Activated naive CD8-positive, alpha-beta T cell treated with anti-CD3 and anti-CD28 coated beads for 36 hours (primary cell): ENCODE results near the gene SCARB1. TPM values are rescaled to one million over a fixed set of nuclear protein-coding genes. Genes with fewer than 3 reads are reported as not detected.
A peak's percentile ranks its signal among the peaks of the same experiment; 100 is the strongest.
"Not testable (repeated sequence)": the region's sequence is repeated elsewhere in the genome, so short reads cannot be mapped to it uniquely, and the experiment has no call there.

Experiments
- DNase-seq: peaks from one replicate; pipeline ENCODE4 v3.0.0; 2021
- H3K27ac Mint-ChIP-seq: one replicate; pipeline ENCODE4 v1.8.0; 2022; ENCODE audit warnings: mild to moderate bottlenecking, moderate library complexity, mixed read lengths
- H3K27me3 Mint-ChIP-seq: one replicate; pipeline ENCODE4 v1.8.0; 2022; ENCODE audit warnings: mild to moderate bottlenecking, mixed read lengths
- H3K36me3 Mint-ChIP-seq: one replicate; pipeline ENCODE4 v1.8.0; 2021; ENCODE audit warnings: mild to moderate bottlenecking, mixed read lengths
- H3K4me1 Mint-ChIP-seq: one replicate; pipeline ENCODE4 v1.8.0; 2021; ENCODE audit warnings: mixed read lengths
- H3K4me3 Mint-ChIP-seq: one replicate; pipeline ENCODE4 v1.8.0; 2022; ENCODE audit warnings: mild to moderate bottlenecking, moderate library complexity, mixed read lengths
- H3K9me3 Mint-ChIP-seq: one replicate; pipeline ENCODE4 v1.8.0; 2022; ENCODE audit warnings: mixed read lengths
- total RNA-seq, 2 experiments: library from RNA; stranded (reverse); gene quantifications; one replicate each; pipeline ENCODE4 v1.2.3, GENCODE V29; 2021

The SCARB1 gene, protein sequence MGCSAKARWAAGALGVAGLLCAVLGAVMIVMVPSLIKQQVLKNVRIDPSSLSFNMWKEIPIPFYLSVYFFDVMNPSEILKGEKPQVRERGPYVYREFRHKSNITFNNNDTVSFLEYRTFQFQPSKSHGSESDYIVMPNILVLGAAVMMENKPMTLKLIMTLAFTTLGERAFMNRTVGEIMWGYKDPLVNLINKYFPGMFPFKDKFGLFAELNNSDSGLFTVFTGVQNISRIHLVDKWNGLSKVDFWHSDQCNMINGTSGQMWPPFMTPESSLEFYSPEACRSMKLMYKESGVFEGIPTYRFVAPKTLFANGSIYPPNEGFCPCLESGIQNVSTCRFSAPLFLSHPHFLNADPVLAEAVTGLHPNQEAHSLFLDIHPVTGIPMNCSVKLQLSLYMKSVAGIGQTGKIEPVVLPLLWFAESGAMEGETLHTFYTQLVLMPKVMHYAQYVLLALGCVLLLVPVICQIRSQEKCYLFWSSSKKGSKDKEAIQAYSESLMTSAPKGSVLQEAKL
- total RNA-seq: 10 to 100 TPM; 40.3 to 43.8 TPM

DNA sequence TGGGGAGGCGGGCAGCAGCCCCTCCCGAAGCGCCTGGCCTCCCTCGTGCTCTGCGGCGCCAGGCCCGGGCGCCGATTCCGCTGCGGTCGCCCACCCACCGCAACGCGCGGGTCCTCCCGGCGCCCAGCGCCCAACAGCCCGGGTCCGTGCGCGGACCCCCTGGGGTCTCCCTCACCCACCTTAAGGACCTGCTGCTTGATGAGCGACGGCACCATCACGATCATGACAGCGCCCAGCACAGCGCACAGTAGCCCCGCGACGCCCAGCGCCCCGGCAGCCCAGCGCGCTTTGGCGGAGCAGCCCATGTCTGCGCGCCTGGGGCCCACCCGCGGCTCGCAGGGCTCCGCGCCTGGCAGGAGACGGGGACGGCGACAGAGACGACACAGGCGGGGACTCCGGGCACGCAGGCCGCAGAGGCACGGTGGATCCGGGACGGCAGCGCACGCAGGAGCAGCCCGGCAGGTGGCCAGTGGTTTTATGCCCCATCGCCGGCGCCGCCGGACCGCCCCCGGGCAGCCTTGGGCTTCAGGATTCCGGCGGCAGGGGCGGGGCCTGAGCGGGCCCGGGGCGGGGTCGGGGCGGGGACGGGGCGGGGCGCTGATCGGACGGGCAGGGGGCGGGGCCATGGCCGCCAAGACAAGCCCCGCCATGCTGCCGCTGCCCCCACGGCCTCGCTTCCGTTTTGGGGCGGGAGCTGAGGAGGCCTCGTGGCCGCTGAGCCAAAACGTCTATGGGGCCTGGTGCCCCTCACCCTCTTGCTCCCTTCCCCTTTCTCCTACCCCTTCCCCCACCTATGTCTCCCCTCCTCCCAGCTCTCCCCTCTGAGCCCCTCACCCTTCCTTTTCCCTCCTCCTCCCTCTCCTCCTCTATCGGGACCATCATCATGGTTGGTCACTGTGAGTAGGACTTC lies at the start of gene SCARB1:
Gene SCARB1, minus strand, starts transcription at position 449 of the 910 bp plus-strand sequence. Its CDS starts 144 bp downstream, at position 305.
- Mint-ChIP-seq H3K4me3 (peak within 1 kb of the TSS; percentile 90), H3K27me3 (peaks cover 5% of the 10 kb centered on the region), H3K27ac (peak within 1 kb of the TSS; percentile 94), H3K36me3 (peaks cover 20% of the 10 kb centered on the region), H3K9me3 (no peaks in the 10 kb centered on the region), H3K4me1 (peaks cover 25% of the 10 kb centered on the region)
- DNase-seq: peak; percentile 86

DNA sequence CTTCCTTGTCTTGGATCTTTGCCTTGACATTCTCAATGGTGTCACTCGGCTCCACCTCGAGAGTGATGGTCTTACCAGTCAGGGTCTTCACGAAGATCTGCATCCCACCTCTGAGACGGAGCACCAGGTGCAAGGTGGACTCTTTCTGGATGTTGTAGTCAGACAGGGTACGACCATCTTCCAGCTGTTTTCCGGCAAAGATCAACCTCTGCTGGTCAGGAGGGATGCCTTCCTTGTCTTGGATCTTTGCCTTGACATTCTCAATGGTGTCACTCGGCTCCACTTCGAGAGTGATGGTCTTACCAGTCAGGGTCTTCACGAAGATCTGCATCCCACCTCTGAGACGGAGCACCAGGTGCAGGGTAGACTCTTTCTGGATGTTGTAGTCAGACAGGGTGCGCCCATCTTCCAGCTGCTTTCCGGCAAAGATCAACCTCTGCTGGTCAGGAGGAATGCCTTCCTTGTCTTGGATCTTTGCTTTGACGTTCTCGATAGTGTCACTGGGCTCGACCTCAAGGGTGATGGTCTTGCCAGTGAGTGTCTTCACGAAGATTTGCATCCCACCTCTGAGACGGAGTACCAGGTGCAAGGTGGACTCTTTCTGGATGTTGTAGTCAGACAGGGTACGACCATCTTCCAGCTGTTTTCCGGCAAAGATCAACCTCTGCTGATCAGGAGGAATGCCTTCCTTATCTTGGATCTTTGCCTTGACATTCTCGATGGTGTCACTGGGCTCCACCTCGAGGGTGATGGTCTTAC lies 49.0 kb upstream of the SCARB1 start:
- peaks cover 10% of the 10 kb centered on the region for H3K27me3 Mint-ChIP-seq
- not testable (repeated sequence) for DNase-seq, H3K9me3 Mint-ChIP-seq
- peak overlapping the region; percentile 100 for H3K27ac Mint-ChIP-seq
- H3K4me1 Mint-ChIP-seq: peaks cover 55% of the 10 kb centered on the region
- H3K36me3 Mint-ChIP-seq: peaks cover 39% of the 10 kb centered on the region
- H3K4me3 Mint-ChIP-seq: peak overlapping the region; percentile 100

DNA sequence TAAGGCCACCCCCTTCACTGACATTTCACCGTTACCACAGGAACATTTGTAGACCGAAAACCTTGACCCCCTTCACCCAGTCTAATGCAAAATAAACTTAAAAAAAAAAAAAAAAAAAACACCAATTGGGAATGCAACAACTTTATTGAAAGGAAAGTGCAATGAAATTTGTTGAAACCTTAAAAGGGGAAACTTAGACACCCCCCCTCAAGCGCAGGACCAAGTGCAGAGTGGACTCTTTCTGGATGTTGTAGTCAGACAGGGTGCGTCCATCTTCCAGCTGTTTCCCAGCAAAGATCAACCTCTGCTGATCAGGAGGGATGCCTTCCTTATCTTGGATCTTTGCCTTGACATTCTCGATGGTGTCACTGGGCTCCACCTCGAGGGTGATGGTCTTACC lies 47.9 kb upstream of the SCARB1 start:
- Mint-ChIP-seq H3K4me1 (peaks cover 49% of the 10 kb centered on the region), H3K4me3 (peak overlapping the region; percentile 68)

DNA sequence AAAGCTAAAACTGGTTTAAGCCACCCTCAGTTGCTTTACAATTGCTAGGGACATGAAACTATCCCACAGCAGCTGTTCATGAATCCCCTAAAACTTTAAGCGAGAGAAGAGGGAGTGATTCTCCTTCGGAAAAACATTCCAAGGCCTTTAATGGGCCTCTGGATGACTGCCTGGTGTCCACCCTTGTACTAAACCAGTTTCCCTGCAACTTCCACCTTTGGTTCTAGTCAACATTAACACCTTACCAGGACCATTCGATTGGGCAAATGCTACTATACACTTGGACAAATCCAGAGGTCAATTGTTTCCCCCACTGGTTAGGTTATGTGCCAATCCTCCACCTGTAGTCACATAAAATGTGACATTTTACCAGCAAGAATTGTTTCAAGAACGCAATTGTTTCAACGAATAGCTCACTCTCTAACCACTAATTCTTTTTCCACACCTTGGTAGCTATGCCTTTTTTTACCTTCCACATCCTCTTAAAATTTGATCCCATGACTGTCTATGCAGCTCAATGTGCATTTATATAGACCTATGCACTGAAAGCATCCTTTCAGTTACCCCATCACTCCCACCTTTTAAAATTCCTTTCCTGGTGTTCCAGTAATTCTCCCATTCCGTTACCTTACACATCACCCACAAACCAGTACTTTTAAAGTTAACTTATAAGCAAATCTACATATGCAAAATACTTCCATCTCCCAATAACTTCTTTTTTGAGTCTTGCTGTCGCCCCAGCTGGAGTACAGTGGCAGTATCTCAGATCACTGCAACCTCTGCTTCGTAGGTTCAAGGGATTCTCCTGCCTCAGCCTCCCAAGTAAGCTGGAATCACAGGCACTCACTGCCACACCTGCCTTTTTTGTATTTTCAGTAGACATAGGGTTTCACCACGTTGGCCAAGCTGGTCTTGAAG lies 47.2 kb upstream of the SCARB1 start:
- Mint-ChIP-seq H3K36me3 (peaks cover 38% of the 10 kb centered on the region), H3K4me1 (peaks cover 43% of the 10 kb centered on the region), H3K9me3 (peaks cover 1% of the 10 kb centered on the region)

More for the DNA sequence above, 47.9 kb upstream of the SCARB1 start:
- not testable (repeated sequence) for H3K9me3 Mint-ChIP-seq, DNase-seq
- H3K27me3 Mint-ChIP-seq: peaks cover 10% of the 10 kb centered on the region
- H3K27ac Mint-ChIP-seq: peak overlapping the region; percentile 57
- peaks cover 39% of the 10 kb centered on the region for H3K36me3 Mint-ChIP-seq

GRCh38 chr12:124909831-124910560 lies 46.3 kb upstream of the SCARB1 start:
- no peak for DNase-seq
- Mint-ChIP-seq H3K4me3 (peak overlapping the region; percentile 8), H3K27me3 (peaks cover 10% of the 10 kb centered on the region), H3K27ac (peak overlapping the region; percentile 50), H3K36me3 (peaks cover 38% of the 10 kb centered on the region), H3K9me3 (peaks cover 1% of the 10 kb centered on the region), H3K4me1 (peaks cover 40% of the 10 kb centered on the region)

More for the DNA sequence above, 47.2 kb upstream of the SCARB1 start:
- Mint-ChIP-seq H3K27ac (peak overlapping the region; percentile 57), H3K27me3 (peaks cover 10% of the 10 kb centered on the region), H3K4me3 (peak overlapping the region; percentile 63)
- DNase-seq: no peak

DNA sequence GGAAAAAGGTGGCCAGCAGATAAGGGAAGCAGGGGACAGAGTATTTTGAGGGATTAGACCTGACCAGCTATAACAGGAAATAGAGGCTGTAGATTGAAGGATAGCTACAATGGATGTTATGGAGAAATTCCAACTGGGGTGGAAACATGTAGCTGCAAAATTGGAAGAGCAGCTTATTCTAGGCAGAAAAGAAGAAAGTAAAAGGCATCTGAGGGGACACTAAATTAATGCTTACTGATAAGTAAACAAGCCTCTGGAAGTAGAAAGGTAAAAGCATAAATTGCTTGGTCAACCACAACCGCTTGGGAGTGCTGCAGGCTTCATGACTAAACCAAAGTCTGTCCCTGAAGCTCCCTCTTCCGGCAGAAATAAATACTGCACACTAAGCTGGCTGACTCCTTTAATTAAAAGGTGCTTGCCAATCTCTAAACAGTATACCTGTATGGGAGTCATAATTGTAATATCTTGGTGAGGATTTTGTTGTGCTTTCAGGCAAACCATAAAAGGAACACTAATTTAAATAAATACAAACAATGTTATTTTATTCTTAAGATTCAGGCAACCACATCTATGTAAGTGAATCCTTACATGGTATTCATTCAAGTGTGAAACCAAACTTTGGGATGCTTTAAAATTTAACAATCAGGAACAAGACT lies 43.1 kb upstream of the SCARB1 start:
- Mint-ChIP-seq H3K36me3 (peaks cover 12% of the 10 kb centered on the region), H3K27me3 (no peaks in the 10 kb centered on the region), H3K4me1 (peaks cover 20% of the 10 kb centered on the region), H3K27ac (no peak overlapping the region), H3K9me3 (no peaks in the 10 kb centered on the region), H3K4me3 (no peak overlapping the region)
- DNase-seq: peak; percentile 80

- no peaks in the 10 kb centered on the region for H3K36me3 Mint-ChIP-seq
- DNase-seq: no peak
- no peaks in the 10 kb centered on the region for H3K9me3 Mint-ChIP-seq
- no peak overlapping the region for H3K4me3 Mint-ChIP-seq
- H3K4me1 Mint-ChIP-seq: peaks cover 4% of the 10 kb centered on the region
- H3K27ac Mint-ChIP-seq: no peak overlapping the region
- no peaks in the 10 kb centered on the region for H3K27me3 Mint-ChIP-seq
Observed at GRCh38 chr12:124904306-124905098, 40.8 kb upstream of the SCARB1 start.

DNA sequence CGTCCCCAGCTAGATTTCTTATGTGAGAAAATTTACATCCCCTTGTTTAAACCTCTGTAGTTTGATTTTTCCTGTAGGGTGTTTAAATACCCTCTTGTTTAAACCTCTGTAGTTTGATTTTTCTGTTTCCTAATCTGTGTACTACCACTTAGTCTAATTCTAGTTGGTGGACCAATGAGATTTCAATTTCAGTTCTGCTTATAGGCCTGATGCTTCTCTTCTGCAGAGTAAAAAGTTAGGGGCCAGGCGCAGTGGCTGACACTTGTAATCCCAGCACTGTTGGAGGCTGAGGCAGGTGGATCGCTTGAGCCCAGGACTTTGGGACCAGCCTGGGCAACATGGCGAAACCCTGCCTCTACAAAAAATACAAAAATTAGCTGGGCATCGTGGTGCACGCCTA lies 39.3 kb upstream of the SCARB1 start:
- no peak for DNase-seq
- peaks cover 17% of the 10 kb centered on the region for H3K4me1 Mint-ChIP-seq
- no peak overlapping the region for H3K4me3 Mint-ChIP-seq
- no peaks in the 10 kb centered on the region for H3K9me3 Mint-ChIP-seq
- H3K27ac Mint-ChIP-seq: no peak overlapping the region
- H3K36me3 Mint-ChIP-seq: no peaks in the 10 kb centered on the region
- no peaks in the 10 kb centered on the region for H3K27me3 Mint-ChIP-seq

DNA sequence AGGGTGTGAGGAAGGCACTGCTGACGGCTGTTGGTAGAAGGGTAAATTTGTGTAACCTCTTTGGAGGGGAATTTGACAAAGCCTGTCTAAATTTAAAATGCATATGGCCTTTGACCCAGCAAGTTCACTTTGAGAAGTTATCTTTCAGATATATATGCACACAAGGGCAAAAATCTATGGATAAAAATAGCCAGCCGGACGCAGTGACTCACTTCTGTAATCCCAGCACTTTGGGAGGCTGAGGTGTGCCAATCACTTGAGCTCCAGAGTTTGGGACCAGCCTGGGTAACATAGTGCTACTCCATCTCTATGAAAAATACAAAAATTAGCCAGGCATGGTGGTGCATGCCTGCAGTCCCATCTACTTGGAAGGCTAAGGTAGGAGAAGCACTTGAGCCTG lies 37.3 kb upstream of the SCARB1 start:
- H3K27me3 Mint-ChIP-seq: no peaks in the 10 kb centered on the region
- H3K4me3 Mint-ChIP-seq: no peak overlapping the region
- no peaks in the 10 kb centered on the region for H3K36me3 Mint-ChIP-seq
- no peak overlapping the region for H3K27ac Mint-ChIP-seq
- H3K4me1 Mint-ChIP-seq: peaks cover 13% of the 10 kb centered on the region
- H3K9me3 Mint-ChIP-seq: no peaks in the 10 kb centered on the region
- no peak for DNase-seq

- H3K36me3 Mint-ChIP-seq, H3K4me3 Mint-ChIP-seq, H3K27ac Mint-ChIP-seq, H3K9me3 Mint-ChIP-seq, H3K27me3 Mint-ChIP-seq, DNase-seq: not testable (repeated sequence)
- H3K4me1 Mint-ChIP-seq: peaks cover 13% of the 10 kb centered on the region
Observed at GRCh38 chr12:124900345-124900795, 36.7 kb upstream of the SCARB1 start.

DNA sequence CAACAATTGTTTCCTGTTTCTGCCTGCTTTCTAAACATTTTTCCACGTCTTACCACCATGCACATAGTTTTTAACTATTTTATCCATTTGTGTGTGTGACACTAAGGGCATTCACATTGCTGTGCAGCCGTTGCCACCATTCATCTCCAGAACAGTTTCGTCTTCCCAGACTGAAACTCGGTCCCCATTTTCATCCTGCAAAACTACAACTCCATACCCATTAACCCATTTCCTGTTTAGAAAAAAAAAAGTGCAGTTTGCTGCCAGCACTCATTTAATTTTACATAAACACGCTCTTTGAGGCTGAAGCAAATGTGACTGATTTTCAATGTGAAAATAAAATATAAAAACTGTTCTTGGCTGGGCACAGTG lies 35.2 kb upstream of the SCARB1 start:
- Mint-ChIP-seq H3K9me3 (no peaks in the 10 kb centered on the region), H3K4me3 (no peak overlapping the region), H3K27ac (no peak overlapping the region), H3K4me1 (peaks cover 13% of the 10 kb centered on the region), H3K27me3 (no peaks in the 10 kb centered on the region), H3K36me3 (no peaks in the 10 kb centered on the region)
- no peak for DNase-seq

DNA sequence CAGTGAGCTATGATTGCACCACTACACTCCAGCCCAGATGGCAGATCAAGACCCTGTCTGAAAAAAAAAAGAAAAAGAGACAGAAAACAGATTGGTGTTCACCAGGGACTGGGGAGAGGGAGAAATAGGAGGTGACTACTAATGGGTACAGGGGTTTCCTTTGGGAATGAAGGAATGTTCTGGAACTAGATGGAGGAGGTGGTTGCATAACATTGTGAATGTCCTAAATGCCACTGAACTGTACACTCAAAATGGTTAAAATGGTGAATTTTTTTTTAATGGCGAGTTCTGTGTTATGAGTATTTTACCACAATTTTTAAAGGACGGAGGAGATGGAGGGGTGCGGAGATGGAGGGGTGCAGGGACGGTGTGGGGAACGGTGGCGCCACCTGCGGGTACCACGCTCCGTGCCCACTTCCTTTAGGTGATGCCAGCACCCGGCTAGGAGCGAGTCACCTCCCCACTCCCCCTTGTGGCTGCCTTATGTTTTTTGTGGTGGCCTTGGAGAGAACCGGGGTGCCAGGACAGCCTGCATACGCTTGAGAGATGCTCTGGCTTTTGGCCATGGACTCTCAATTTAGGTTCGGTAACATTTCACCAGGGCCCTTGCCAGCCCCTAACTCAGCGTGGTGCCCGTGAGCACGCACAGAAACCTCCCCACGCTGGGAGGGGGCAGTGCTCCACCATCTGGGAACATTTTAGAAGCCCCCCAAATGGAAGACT lies 34.7 kb upstream of the SCARB1 start:
- Mint-ChIP-seq H3K27ac (no peak overlapping the region), H3K4me3 (no peak overlapping the region)

More for the DNA sequence above, 34.7 kb upstream of the SCARB1 start:
- Mint-ChIP-seq H3K27me3 (no peaks in the 10 kb centered on the region), H3K4me1 (peaks cover 13% of the 10 kb centered on the region), H3K36me3 (no peaks in the 10 kb centered on the region), H3K9me3 (no peaks in the 10 kb centered on the region)
- peak; percentile 72 for DNase-seq
